Measurements from ENCODE around the gene BUB1B.
A peak's percentile ranks its signal among the peaks of the same experiment; 100 is the strongest.

BUB1B gene

GRCh38 chr15:40256638-40257235 is 95.9 kb downstream of the BUB1B start:
- Histone ChIP-seq H3K27me3 (ENCODE audit: insufficient read depth, poor library complexity, severe bottlenecking) (peaks cover 9% of the 10 kb centered on the region), H3K4me3 (replicated peaks; ENCODE audit: insufficient read depth, low read length) (no peak overlapping the region), H3K27ac (replicated peaks) (no peak overlapping the region)
- TF ChIP-seq GABPA (IDR thresholded peaks at IDR 0.05; ENCODE audit: low read depth) (no peak), REST (IDR thresholded peaks at IDR 0.05; ENCODE audit: insufficient replicate concordance, low read depth) (no peak), SPI1 (IDR thresholded peaks at IDR 0.05; ENCODE audit: borderline replicate concordance, low read depth) (no peak), CTCF (IDR thresholded peaks at IDR 0.05; ENCODE audit: insufficient read depth, low read length) (no peak), POLR2AphosphoS5 (IDR thresholded peaks at IDR 0.05; ENCODE audit: low read depth) (no peak)
- peak in 1 of 2 experiments; percentile 47 for DNase-seq (ENCODE audit: low read depth in 1 of 2, low spot score in 1 of 2)

GRCh38 chr15:40257656-40258450 is 97.0 kb downstream of the BUB1B start:
- DNase-seq (ENCODE audit: low read depth in 1 of 2, low spot score in 1 of 2), result no peak
- Histone ChIP-seq H3K27ac (replicated peaks) (no peak overlapping the region), H3K4me3 (replicated peaks; ENCODE audit: insufficient read depth, low read length) (no peak overlapping the region), H3K27me3 (ENCODE audit: insufficient read depth, poor library complexity, severe bottlenecking) (peaks cover 9% of the 10 kb centered on the region)
- no peak for TF ChIP-seq POLR2AphosphoS5 (IDR thresholded peaks at IDR 0.05; ENCODE audit: low read depth)

GRCh38 chr15:40258544-40258943 is 97.7 kb downstream of the BUB1B start:
- H3K27ac ChIP-seq (replicated peaks), result no peak overlapping the region
- TF ChIP-seq REST (IDR thresholded peaks at IDR 0.05; ENCODE audit: insufficient replicate concordance, low read depth), result no peak
- no peak for TF ChIP-seq CTCF (IDR thresholded peaks at IDR 0.05; ENCODE audit: insufficient read depth, low read length)
- no peak for TF ChIP-seq SPI1 (IDR thresholded peaks at IDR 0.05; ENCODE audit: borderline replicate concordance, low read depth)
- TF ChIP-seq GABPA (IDR thresholded peaks at IDR 0.05; ENCODE audit: low read depth), result no peak
- no peak for TF ChIP-seq POLR2AphosphoS5 (IDR thresholded peaks at IDR 0.05; ENCODE audit: low read depth)
- DNase-seq (ENCODE audit: low read depth in 1 of 2, low spot score in 1 of 2), result no peak
- H3K27me3 ChIP-seq (ENCODE audit: insufficient read depth, poor library complexity, severe bottlenecking), result peaks cover 2% of the 10 kb centered on the region
- H3K4me3 ChIP-seq (replicated peaks; ENCODE audit: insufficient read depth, low read length), result no peak overlapping the region

- H3K27me3 ChIP-seq (ENCODE audit: insufficient read depth, poor library complexity, severe bottlenecking), result no peaks in the 10 kb centered on the region
- H3K4me3 ChIP-seq (replicated peaks; ENCODE audit: insufficient read depth, low read length), result no peak overlapping the region
- no peak for DNase-seq (ENCODE audit: low read depth in 1 of 2, low spot score in 1 of 2)
- TF ChIP-seq SPI1 (IDR thresholded peaks at IDR 0.05; ENCODE audit: borderline replicate concordance, low read depth) (no peak), REST (IDR thresholded peaks at IDR 0.05; ENCODE audit: insufficient replicate concordance, low read depth) (no peak), CTCF (IDR thresholded peaks at IDR 0.05; ENCODE audit: insufficient read depth, low read length) (no peak), GABPA (IDR thresholded peaks at IDR 0.05; ENCODE audit: low read depth) (no peak), POLR2AphosphoS5 (IDR thresholded peaks at IDR 0.05; ENCODE audit: low read depth) (no peak)
- H3K27ac ChIP-seq (replicated peaks), result no peak overlapping the region
Measured at GRCh38 chr15:40259021-40259420, 98.2 kb downstream of the BUB1B start.
